Kidney (tissue), 14 donors: ENCODE data around the gene ZNF506. TPM values are rescaled to one million over a fixed set of nuclear protein-coding genes. Genes with fewer than 3 reads are reported as not detected.
"Not testable (repeated sequence)": the region's sequence is repeated elsewhere in the genome, so short reads cannot be mapped to it uniquely, and the experiment has no call there.

ENCODE experiments used
- DNase-seq, 5 donors: peaks; one replicate each; pipeline ENCODE4 v3.0.0-alpha.2; 2013 to 2020
- FAIRE-seq: peaks from 2 replicates; lab custom pipeline; 2012; peaks lifted over from hg19 to GRCh38; lab: Jason Lieb, UNC
- H3K27ac ChIP-seq, 2 donors: one replicate each; pipeline ENCODE4 v1.7.0; 2013; ENCODE audit warnings: low read depth in 2 of 2, low read length in 2 of 2, inconsistent platforms in 1 of 2
- H3K27me3 ChIP-seq: one replicate; pipeline ENCODE4 v1.7.1; 2013; ENCODE audit warnings: low read length, inconsistent platforms; ENCODE audit not compliant: control insufficient read depth, insufficient read depth
- H3K36me3 ChIP-seq, 3 donors: one replicate each; pipeline versions ENCODE4 v1.7.0 to v1.7.1; 2013; ENCODE audit warnings: low read length in 3 of 3, control low read depth in 1 of 3, inconsistent platforms in 1 of 3; ENCODE audit not compliant: insufficient read depth in 3 of 3, control insufficient read depth in 2 of 3
- H3K4me1 ChIP-seq, 3 donors: one replicate each; pipeline versions ENCODE4 v1.7.0 to v1.7.1; 2013; ENCODE audit warnings: low read length in 3 of 3, inconsistent platforms in 1 of 3, low read depth in 1 of 3; ENCODE audit not compliant: control insufficient read depth in 2 of 3, insufficient read depth in 2 of 3
- H3K4me3 ChIP-seq, 3 donors: one replicate each; pipeline versions ENCODE4 v1.7.0 to v1.8.1; 2013; ENCODE audit warnings: low read length in 3 of 3, control low read depth in 1 of 3, inconsistent platforms in 1 of 3
- H3K9ac ChIP-seq, 3 donors: one replicate each; pipeline versions ENCODE4 v1.7.0 to v1.7.1; 2013; ENCODE audit warnings: low read length in 3 of 3, control low read depth in 1 of 3, inconsistent platforms in 1 of 3
- H3K9me3 ChIP-seq, 3 donors: one replicate each; pipeline versions ENCODE4 v1.7.0 to v1.7.1; 2013; ENCODE audit warnings: low read length in 3 of 3, control low read depth in 1 of 3, inconsistent platforms in 1 of 3; ENCODE audit not compliant: control insufficient read depth in 2 of 3, insufficient read depth in 1 of 3
- intact Hi-C: fragments of 100-400 bp; cut with DNase I; formaldehyde crosslinking; loops from one replicate; pipeline ENCODE4 v1.11.1; 2022
- polyA plus RNA-seq: library from polyadenylated mRNA; stranded (reverse); fragments of 350-450 nt; fragmentation: Illumina TruSeq; extraction: RNeasy Lipid Tissue Mini Kit (QIAGEN cat#74804); gene quantifications from one replicate; pipeline ENCODE4 v1.2.3, GENCODE V29; 2014; ENCODE audit warnings: low read depth, low replicate concordance; ENCODE audit not compliant: insufficient read depth
- total RNA-seq: library from RNA; stranded (reverse); fragmentation: NEBNext Ultra II Directional; extraction: Animal tissue kit (Norgen Biotek cat#: 25700); gene quantifications from one replicate; pipeline ENCODE4 v1.2.1, GENCODE V29; 2021
- TF ChIP-seq, protein P1 (sequence below): IDR thresholded peaks from 3 replicates; pipeline ENCODE4 v1.5.1; 2012; ENCODE audit warnings: mild to moderate bottlenecking, moderate library complexity, borderline replicate concordance; ENCODE audit not compliant: insufficient read depth; ENCODE audit errors: extremely low read depth
- donor health status: control.
- donor health status: control.
- donor health status: control.
- donor health status: control.
- donor health status: control.
- donor health status: DM: yes; HTN: yes; CAD: no.
- donor health status: Normal renal cell carcinoma (clear cell type).

Gene ZNF506
- total and polyA plus RNA-seq, 2 donors from 2014 or later = 7.4 to 37.8 TPM

DNA sequence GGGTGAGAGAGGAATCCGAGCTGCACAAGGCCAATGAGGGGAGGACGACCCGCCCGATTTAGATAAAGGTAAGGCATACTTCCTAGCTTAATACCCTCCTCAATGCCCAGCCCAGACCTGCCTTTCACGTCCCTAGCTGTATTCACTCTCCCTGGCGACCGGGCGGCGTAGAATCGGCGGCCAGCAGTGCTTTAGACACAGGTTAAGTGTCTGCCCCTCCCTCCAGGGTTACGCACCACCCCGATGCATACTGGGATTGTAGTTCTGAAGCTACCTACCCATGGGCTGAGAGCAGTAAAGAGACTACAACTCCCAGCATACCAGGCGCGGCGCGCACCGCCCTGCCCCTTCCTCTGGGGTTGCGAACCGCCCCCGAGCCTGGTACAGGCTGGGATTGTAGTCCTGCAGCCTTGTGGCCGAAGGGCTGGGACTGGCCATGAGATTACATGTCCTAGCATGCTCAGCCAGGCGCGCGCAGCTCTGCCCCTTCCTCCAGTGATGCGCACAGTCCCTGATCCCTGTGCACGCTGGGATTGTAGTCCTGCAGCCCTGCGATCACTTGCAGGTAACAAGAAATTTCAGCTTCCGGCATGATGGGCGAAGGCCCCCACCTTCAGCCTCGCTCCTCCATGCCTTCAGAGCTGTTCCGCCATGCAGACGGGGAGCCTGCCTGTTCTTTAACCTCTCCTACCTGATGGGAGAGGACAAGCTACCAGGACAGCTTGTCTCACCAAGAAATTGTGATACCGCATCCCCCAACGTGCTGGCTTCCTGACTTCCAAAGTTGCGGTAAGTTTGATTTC is 45.1 kb downstream of the ZNF506 start:
- intact Hi-C loops = no loop called here
- peak; percentile 97 for FAIRE-seq
- TF ChIP-seq, protein P1, sequence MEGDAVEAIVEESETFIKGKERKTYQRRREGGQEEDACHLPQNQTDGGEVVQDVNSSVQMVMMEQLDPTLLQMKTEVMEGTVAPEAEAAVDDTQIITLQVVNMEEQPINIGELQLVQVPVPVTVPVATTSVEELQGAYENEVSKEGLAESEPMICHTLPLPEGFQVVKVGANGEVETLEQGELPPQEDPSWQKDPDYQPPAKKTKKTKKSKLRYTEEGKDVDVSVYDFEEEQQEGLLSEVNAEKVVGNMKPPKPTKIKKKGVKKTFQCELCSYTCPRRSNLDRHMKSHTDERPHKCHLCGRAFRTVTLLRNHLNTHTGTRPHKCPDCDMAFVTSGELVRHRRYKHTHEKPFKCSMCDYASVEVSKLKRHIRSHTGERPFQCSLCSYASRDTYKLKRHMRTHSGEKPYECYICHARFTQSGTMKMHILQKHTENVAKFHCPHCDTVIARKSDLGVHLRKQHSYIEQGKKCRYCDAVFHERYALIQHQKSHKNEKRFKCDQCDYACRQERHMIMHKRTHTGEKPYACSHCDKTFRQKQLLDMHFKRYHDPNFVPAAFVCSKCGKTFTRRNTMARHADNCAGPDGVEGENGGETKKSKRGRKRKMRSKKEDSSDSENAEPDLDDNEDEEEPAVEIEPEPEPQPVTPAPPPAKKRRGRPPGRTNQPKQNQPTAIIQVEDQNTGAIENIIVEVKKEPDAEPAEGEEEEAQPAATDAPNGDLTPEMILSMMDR = no peak

DNA sequence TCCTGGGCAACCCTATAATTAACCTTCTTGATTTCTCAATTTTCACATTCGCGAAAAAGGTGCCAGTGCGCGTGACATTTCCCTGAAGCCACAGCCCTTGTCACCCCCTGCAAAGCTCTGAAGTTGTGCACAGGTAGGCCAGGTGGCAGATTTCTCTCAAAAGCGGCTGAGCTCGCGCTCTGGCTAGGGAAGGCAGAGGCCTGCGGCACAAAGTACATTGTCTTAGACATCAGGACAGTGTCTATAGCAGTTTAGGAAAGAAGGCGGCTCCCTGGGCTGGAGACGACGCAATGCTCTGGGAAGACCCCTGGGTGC is 45.7 kb downstream of the ZNF506 start:
- intact Hi-C loops = no loop called here
- Histone ChIP-seq H3K4me3 (peak overlapping the region; percentile 86 to 99 (median 92)), H3K4me1 (peaks cover 5 to 16% (median 9%) of the 10 kb centered on the region in 3 donors), H3K27ac (peak overlapping the region; percentile 36 to 68), H3K27me3 (no peaks in the 10 kb centered on the region), H3K9ac (peak overlapping the region; percentile 77 to 97 (median 91)), H3K36me3 (no peaks in the 10 kb centered on the region), H3K9me3 (no peaks in the 10 kb centered on the region)
- TF ChIP-seq, protein P1 = peak; percentile 1
- FAIRE-seq (no peak), DNase-seq (no peak)

More for the DNA sequence above, 45.1 kb downstream of the ZNF506 start:
- H3K4me1 ChIP-seq = peaks cover 5 to 16% (median 9%) of the 10 kb centered on the region in 3 donors
- DNase-seq = peak; percentile 99
- peak overlapping the region; percentile 77 to 97 (median 91) for H3K9ac ChIP-seq
- peak overlapping the region; percentile 36 to 68 for H3K27ac ChIP-seq
- H3K4me3 ChIP-seq = peak overlapping the region; percentile 86 to 99 (median 92)
- H3K9me3 ChIP-seq = no peaks in the 10 kb centered on the region
- no peaks in the 10 kb centered on the region for H3K27me3 ChIP-seq
- no peaks in the 10 kb centered on the region for H3K36me3 ChIP-seq

DNA sequence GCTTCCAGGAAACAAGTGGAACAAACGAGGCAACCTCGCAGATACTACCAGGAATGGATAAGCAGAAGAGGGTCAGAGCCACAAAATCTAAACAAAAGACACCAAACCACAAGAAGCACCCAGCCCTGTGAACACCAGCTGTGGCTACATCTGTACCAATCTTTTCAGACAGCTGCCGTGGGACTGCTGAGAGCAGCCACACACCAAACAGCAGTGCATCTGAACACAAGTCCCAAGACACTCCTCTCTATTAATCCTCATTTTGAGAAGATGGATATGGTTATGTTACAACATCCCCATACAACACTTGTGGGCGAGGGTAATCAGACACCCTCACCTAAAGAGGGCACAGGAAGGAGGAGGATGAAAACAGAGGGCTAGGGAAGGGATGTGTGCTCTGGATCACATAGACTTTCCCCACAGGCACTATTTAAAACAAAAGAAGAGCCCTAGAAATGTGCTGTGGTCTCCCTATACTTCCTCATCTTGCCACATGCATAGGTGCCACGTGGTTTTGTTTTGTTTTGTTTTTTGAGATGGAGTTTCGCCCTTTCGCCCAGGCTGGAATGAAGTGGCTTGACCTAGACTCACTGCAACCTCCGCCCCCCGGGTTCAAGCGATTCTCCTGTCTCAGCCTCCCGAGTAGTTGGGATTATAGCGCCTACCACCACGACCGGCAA is 47.1 kb downstream of the ZNF506 start:
- Histone ChIP-seq H3K9ac (no peak overlapping the region), H3K27ac (no peak overlapping the region), H3K27me3 (no peaks in the 10 kb centered on the region), H3K4me1 (peaks cover 5 to 16% (median 9%) of the 10 kb centered on the region in 3 donors), H3K9me3 (no peaks in the 10 kb centered on the region), H3K36me3 (no peaks in the 10 kb centered on the region), H3K4me3 (no peak overlapping the region)
- FAIRE-seq (no peak), DNase-seq (no peak)
- intact Hi-C loops = no loop called here
- TF ChIP-seq, protein P1 = no peak

DNA sequence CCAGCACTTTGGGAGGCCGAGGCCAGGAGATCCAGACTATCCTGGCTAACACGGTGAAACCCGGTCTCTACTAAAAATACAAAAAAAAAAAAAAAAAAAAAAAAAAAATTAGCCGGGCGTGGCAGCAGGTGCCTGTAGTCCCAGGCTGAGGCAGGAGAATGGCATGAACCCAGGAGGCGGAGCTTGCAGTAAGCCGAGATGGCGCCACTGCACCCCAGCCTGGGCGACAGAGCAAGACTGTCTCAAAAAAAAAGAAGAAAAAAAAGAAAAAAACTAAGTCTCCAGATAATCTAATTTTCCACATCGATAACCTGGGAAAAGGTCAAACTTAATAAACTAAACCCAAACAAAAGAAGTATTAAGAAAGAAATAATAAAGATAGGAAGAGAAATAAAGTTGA is 49.6 kb downstream of the ZNF506 start:
- FAIRE-seq, intact Hi-C loops, H3K36me3 ChIP-seq, H3K27ac ChIP-seq, DNase-seq, H3K9ac ChIP-seq, H3K27me3 ChIP-seq, H3K4me3 ChIP-seq, H3K9me3 ChIP-seq, H3K4me1 ChIP-seq: not testable (repeated sequence)

DNA sequence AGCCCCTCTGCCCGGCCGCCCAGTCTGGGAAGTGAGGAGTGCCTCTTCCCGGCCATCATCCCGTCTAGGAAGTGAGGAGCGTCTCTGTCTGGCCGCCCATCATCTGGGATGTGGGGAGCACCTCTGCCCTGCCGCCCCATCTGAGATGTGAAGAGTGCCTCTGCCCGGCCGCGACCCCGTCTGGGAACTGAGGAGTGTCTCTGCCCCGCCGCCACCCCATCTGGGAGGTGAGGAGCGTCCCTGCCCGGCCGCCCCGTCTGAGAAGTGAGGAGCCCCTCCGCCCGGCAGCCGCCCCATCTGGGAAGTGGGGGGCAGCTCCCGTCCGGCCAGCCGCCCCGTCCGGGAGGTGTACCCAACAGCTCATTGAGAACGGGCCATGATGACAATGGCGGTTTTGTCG is 51.6 kb downstream of the ZNF506 start:
- H3K4me3 ChIP-seq, DNase-seq, H3K27me3 ChIP-seq, H3K4me1 ChIP-seq, intact Hi-C loops, H3K9me3 ChIP-seq, H3K27ac ChIP-seq, FAIRE-seq, H3K9ac ChIP-seq, H3K36me3 ChIP-seq: not testable (repeated sequence)
